SW 1271 (cell line): ENCODE data around the gene HS6ST1.

Source experiments
- DNase-seq, 2 experiments: peaks; one replicate each; lab custom pipeline; 2025; lab: John Stamatoyannopoulos, UW

HS6ST1 gene

GRCh38 chr2:128348701-128349100 lies 30.0 kb upstream of the HS6ST1 start:
- DNase-seq, result no peak

DNA sequence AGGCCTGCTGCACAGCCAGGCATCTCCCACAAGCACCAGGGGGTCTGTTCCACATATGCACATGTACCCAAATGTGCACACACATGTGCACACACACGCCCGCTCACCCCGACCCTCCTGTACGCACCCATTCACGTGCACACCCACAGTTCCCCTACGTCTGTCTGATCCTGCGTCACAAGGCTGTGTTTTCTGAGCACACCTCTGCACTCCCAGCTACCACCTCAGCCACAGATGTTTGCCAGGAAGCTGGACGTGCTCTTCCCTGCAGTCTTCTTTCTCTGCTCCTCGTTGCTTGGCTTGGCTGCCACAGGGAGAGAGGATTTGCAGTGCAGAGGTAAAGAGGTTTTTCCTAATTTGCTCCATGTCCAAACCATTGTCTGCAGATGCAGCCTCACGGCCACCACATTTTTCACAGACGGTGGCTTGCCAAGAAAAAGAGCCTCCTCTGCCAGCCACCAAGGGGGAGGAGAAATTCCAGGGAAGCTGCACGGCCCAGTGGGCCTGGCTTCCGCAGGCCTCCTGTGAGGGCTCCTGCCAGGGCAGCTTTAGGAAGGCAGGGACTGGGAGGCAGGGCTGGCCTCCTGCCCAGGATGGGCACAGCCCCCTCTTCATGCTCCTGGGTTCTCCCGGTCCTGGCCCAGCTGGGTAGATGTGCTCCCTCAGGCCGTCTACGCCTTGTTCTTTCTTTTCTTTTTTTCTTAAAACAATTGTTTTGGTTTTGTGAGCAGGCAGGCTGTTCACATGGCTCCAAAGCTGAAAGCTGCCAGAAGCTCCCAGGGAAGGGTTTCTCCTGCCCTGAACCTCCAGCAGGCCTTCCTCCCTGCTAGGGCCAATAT lies 29.3 kb upstream of the HS6ST1 start:
- DNase-seq, result no peak

GRCh38 chr2:128347171-128347558 lies 28.5 kb upstream of the HS6ST1 start:
- DNase-seq, result no peak

- DNase-seq, result no peak
Observed at GRCh38 chr2:128346291-128347170, 27.9 kb upstream of the HS6ST1 start.

GRCh38 chr2:128345436-128346165 lies 26.9 kb upstream of the HS6ST1 start:
- DNase-seq, result no peak

DNA sequence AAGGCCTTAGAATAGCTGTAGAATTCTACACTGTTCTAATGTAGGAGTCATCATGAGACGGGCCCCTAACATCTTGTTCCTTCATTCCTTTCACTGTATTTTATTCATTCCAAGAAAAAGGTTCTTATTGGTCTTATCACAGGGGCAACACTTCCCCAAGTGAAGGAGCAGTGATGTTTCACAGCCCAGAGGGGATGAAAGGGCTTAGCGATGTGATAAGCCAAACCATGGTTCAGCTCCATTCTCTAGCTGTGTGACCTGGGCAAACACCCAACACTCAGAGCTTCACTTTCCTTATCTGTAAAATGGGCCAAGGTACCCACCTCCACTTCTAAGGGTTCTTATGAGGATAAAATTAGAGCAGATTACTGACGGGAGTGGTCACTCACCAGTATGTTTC lies 25.4 kb upstream of the HS6ST1 start:
- DNase-seq, result no peak

DNA sequence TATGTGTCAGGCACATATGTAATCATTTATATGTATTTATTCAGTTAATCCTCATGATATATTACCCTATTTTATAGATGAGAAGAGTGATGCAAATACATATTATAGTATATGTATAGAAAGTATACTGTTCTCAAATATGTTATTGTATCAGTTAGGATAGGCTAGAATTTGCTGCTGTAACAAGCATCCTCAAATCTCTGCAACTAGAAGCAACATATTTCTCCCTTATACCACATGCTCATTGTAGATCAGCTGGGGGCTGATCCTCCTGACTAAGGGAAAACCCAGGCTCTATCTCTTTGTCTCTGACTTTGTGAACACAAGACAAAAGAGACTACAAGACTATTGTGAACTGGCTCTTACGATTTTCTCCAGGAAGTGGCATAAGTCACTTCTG lies 24.8 kb upstream of the HS6ST1 start:
- DNase-seq, result no peak

DNA sequence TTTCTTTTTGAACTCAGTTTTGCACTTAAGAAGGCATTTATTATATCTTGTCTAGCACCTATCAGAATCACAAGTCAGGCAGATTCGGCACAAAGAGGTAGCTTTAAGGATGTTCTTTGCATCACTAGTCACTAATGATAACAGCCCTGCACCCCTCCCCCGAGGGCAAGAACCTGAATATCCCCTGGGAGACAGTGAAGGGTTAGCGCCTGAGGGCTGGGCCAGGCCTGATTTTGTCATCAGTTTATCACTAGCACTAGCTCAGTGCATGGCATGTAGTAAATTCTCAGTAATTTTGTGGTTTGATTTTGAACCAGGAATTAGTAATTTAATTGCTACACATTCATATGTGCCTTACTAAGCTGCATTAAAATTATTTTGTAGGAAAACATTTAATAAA lies 23.9 kb upstream of the HS6ST1 start:
- no peak for DNase-seq

- DNase-seq, result no peak
Observed at GRCh38 chr2:128341621-128342020, 23.0 kb upstream of the HS6ST1 start.

GRCh38 chr2:128332091-128332634 lies 13.5 kb upstream of the HS6ST1 start:
- DNase-seq, result no peak

DNA sequence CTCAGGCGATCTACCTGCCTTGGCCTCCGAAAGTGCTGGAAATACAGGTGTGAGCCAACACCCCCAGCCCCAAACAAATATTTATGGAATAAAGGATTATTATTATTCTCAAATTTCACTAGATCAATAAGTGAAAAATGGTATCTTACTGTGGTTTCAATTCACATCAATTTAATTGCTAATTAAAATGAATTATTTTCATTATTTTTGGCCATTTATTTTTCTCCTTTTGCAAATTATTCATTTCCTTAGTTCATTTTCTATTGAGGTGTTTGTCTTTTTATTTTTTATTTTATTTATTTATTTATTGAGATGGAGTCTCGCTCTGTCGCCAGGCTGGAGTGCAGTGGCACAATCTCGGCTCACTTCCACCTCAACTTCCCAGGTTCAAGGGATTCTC lies 11.9 kb upstream of the HS6ST1 start:
- DNase-seq, result no peak

DNA sequence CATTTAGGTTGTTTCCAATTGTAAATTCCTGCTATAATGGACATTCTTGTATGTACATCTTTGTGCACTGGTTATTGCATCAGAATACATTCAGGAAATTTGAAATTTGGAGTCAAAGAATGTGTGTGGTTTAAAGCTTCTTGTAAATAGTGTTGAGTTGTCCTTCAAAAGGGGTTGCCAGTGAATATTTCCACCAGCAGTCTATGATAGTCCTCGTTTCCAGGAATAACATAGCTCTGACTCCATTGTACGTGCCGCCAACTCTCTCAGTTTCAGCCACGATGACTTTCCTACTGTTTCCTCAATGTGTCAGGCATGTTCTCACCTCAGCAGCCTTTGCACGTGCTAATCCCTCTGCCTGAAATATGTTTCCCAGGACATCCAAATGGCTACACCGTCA lies 10.9 kb upstream of the HS6ST1 start:
- DNase-seq, result no peak

DNA sequence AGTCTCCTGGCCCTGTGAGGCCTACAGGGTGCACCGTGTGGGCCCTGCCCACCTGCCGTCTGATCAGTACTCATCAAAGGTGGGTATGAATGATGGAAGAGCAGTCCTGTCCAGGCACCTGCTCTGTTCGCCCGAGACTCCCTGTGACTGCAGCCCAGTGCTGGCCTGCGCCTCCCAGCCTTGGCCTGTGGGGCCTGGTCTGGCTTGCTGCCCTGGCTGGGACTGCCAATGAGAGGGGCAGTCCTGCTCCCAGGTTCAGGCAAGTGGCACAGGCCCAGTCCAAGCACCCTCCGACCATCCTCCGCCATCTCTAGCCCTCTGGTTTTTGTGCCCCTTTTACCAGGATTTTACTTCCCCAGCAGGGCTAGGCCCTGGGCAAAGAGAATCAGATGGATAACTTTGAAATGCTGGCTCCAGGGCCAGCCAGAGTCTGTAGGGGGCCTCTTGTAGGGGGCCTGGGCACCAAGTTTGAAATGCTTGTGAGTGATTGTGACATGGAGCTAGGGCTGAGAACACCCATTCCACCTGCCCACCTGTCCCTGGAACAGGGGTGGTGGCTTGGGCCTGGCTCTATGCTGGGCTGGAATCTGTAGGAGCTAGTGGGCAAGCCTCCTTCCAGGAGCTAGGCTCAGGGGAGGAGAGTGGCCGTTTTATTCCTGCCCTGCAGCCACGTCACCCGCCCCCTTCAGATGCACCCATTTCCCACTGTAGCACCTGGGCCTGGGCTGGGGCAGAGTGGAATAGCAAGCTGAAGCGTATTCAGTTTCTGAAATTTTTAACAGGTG lies 8.7 kb upstream of the HS6ST1 start:
- DNase-seq, result no peak

- no peak for DNase-seq
Observed at GRCh38 chr2:128326346-128326745, 7.7 kb upstream of the HS6ST1 start.

DNA sequence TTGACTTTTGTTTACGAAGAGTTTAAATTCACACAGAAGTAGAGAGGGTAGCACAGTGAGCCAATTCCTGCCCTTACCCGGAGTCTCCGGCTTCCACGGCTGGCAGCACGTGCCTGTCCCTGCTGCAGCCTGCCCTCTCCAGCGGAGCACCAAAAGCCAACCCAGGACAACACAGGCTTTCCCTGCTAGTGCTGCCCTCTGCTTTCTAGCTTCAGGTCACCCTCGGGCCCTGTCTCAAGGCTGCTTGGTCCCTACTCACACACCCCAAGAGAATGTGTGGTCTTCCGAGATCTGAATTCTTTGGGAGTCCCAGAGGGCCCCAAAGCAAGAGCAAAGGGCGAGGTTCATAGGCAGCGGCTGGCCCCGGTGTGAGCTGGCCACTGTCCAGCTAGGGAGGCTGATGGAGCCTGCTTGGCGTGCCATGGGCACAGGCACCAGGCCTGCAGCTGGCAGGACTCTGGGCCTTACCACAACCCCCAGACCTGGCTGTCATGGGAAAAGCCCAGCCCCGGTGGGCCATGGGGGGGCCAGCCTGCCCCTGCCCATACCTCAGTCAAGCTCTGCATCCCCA lies 7.0 kb upstream of the HS6ST1 start:
- no peak for DNase-seq

GRCh38 chr2:128324897-128325410 lies 6.3 kb upstream of the HS6ST1 start:
- DNase-seq, result no peak

GRCh38 chr2:128324008-128324896 lies 5.6 kb upstream of the HS6ST1 start:
- DNase-seq, result no peak

GRCh38 chr2:128323555-128323931 lies 4.9 kb upstream of the HS6ST1 start:
- DNase-seq, result no peak

DNA sequence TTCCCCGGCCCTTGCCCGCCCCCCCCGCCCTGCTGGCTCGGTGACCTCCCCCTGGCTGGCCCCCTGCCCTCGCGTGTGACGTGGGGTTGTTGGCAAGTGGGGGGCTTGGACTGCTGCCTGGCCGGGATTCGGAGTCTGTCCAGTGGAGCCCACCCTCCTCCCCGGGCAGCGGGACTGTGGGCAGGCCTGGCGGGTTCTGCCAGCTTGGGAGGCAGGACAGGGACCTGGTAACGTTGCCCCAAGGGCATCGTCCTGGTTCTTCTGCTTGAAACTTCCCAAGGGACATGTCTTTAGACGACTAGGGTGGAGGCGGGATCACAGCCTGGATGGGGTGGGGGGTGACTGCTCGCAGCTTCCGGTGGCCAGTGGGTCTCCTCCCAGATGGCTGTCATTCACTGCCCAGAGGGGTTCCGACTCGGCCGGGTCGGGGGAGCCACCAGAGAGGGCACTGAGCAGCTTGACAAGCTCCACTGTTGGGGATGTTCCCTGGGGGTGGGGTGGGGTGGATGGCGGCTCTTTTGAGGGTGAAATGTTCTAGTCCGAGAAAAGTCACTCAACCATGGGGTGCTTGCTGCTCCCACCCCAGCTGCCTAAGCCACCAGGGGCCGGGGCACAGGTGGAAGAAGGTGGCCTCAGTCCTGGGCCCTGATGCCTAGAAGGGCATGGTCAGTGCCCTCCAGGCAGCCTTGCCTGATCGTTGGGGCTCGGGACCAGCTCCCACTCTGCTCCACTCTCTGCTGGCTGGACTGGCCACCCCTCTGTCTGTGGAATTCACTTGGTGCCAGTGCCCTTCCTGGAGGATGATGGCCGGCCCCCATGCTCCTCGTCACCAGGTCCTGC lies 4.3 kb upstream of the HS6ST1 start:
- no peak for DNase-seq
